GM12873 (cell line): Measurements from ENCODE around the gene LMAN2.

ENCODE experiments used
- CTCF ChIP-seq: IDR thresholded peaks from 2 replicates; pipeline ENCODE4 v1.5.1; 2012; ENCODE audit warnings: low read depth, mild to moderate bottlenecking, moderate library complexity, low read length, control low read depth; ENCODE audit not compliant: insufficient read depth; ENCODE audit errors: missing control alignments

Gene LMAN2

GRCh38 chr5:177366528-177367322 lies 15.3 kb upstream of the LMAN2 start:
- no peak for TF ChIP-seq CTCF

GRCh38 chr5:177365845-177366527 lies 14.5 kb upstream of the LMAN2 start:
- TF ChIP-seq CTCF: no peak

GRCh38 chr5:177364159-177364962 lies 12.9 kb upstream of the LMAN2 start:
- no peak for TF ChIP-seq CTCF

GRCh38 chr5:177363565-177363964 lies 12.1 kb upstream of the LMAN2 start:
- no peak for TF ChIP-seq CTCF

GRCh38 chr5:177362610-177363507 lies 11.4 kb upstream of the LMAN2 start:
- TF ChIP-seq CTCF: no peak

GRCh38 chr5:177362292-177362609 lies 10.8 kb upstream of the LMAN2 start:
- no peak for TF ChIP-seq CTCF
